ENCODE measurements around the gene PCDHGA11. TPM values are rescaled to one million over a fixed set of nuclear protein-coding genes. Genes with fewer than 3 reads are reported as not detected.
"Not testable (repeated sequence)": the region's sequence is repeated elsewhere in the genome, so short reads cannot be mapped to it uniquely, and the experiment has no call there.

Gene PCDHGA11
- polyA plus RNA-seq, 1 experiment, result 7.7 TPM

DNA sequence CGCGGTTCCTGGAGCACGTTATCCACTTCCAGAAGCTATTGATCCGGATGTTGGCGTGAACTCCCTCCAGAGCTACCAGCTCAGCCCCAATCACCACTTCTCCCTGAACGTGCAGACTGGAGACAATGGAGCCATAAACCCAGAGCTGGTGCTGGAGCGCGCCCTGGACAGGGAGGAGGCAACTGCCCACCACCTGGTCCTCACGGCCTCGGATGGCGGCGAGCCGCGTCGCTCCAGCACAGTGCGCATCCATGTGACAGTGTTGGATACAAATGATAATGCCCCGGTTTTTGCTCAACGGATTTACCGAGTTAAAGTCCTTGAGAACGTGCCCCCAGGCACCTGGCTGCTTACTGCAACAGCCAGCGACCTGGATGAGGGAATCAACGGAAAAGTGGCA lies 17.5 kb upstream of the PCDHGA11 start:
- Histone ChIP-seq H3K9me3 (ENCODE audit: control insufficient read depth, insufficient read depth, low read length) (peaks cover 66% of the 10 kb centered on the region), H3K4me3 (ENCODE audit: low read depth, low read length) (peak overlapping the region; percentile 45), H3K27me3 (ENCODE audit: control insufficient read depth, insufficient read depth, low read length) (no peaks in the 10 kb centered on the region), H3K27ac (ENCODE audit: low read depth, low read length) (no peak overlapping the region)
- POLR2A ChIA-PET, result interaction anchor here (1.1 kb wide), 1 partner anchor 161 kb away, joined by 4 read pairs; no protein-coding TSS in a partner anchor
- TF ChIP-seq, protein P1, sequence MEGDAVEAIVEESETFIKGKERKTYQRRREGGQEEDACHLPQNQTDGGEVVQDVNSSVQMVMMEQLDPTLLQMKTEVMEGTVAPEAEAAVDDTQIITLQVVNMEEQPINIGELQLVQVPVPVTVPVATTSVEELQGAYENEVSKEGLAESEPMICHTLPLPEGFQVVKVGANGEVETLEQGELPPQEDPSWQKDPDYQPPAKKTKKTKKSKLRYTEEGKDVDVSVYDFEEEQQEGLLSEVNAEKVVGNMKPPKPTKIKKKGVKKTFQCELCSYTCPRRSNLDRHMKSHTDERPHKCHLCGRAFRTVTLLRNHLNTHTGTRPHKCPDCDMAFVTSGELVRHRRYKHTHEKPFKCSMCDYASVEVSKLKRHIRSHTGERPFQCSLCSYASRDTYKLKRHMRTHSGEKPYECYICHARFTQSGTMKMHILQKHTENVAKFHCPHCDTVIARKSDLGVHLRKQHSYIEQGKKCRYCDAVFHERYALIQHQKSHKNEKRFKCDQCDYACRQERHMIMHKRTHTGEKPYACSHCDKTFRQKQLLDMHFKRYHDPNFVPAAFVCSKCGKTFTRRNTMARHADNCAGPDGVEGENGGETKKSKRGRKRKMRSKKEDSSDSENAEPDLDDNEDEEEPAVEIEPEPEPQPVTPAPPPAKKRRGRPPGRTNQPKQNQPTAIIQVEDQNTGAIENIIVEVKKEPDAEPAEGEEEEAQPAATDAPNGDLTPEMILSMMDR (IDR thresholded peaks at IDR 0.05; ENCODE audit: low read depth, low read length), result no peak
- CTCF ChIA-PET, result interaction anchor here (0.9 to 2.0 kb wide), 5 partner anchors 14 to 164 kb away, joined by 3 to 18 read pairs (median 10); partner anchors contain the start of gene PCDHGB7
- no peak for DNase-seq (ENCODE audit: low read depth, low spot score)

DNA sequence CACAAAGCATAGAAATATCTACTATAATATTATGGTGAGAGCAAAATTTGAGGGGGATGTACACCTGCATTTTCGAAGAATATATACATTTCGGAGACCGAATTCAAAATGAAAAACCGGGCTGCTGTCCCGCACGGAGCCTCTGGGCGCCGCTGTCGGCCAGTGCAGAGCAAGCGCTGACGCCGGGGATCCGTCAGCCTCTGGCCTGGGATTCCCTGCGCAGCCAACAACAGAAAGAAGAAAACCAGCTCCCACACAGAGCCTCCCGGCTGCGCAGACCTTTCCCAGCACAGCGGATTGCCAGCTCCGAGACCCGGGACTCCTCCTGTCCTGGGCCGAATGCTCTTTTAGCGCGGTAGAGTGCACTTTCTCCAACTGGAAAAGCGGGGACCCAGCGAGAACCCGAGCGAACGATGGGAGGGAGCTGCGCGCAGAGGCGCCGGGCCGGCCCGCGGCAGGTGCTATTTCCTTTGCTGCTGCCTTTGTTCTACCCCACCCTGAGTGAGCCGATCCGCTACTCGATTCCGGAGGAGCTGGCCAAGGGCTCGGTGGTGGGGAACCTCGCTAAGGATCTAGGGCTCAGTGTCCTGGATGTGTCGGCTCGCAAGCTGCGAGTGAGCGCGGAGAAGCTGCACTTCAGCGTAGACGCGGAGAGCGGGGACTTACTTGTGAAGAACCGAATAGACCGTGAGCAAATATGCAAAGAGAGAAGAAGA lies 12.9 kb upstream of the PCDHGA11 start, which contains the start of gene PCDHGB6:
TSS of gene PCDHGB6 (plus strand) at position 232 of the 716 bp plus-strand sequence. CDS start at position 414, 182 bp downstream.
- CTCF ChIA-PET, result interaction anchor here (0.9 to 4.7 kb wide), 7 partner anchors 9 to 159 kb away, joined by 3 to 54 read pairs (median 4); partner anchors contain the start of genes PCDHGB3 and PCDHGB7
- H3K27ac ChIP-seq (ENCODE audit: low read depth, low read length); DNase-seq (ENCODE audit: low read depth, low spot score); H3K27me3 ChIP-seq (ENCODE audit: control insufficient read depth, insufficient read depth, low read length); POLR2A ChIA-PET: not testable (repeated sequence)
- Histone ChIP-seq H3K4me3 (ENCODE audit: low read depth, low read length) (peak within 1 kb of the TSS; percentile 35), H3K9me3 (ENCODE audit: control insufficient read depth, insufficient read depth, low read length) (peaks cover 63% of the 10 kb centered on the region)
- TF ChIP-seq, protein P1 (IDR thresholded peaks at IDR 0.05; ENCODE audit: low read depth, low read length), result peak; percentile 51

DNA sequence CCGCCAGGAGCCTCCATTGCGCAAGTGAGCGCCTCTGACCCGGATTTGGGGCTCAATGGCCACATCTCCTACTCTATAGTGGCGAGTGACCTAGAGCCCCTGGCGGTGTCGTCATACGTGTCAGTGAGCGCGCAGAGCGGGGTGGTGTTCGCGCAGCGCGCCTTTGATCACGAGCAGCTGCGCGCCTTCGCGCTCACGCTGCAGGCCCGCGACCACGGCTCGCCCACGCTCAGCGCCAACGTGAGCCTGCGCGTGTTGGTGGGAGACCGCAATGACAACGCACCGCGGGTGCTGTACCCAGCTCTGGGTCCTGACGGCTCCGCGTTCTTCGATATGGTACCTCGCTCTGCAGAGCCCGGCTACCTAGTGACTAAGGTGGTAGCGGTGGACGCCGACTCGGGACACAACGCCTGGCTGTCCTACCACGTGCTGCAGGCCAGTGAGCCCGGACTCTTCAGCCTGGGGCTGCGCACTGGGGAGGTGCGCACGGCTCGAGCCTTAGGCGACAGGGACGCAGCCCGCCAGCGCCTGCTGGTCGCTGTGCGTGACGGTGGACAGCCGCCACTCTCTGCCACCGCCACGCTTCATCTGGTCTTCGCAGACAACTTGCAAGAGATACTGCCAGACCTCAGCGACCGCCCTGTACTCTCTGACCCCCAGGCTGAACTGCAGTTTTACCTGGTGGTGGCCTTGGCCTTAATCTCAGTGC lies 11.1 kb upstream of the PCDHGA11 start:
- CTCF ChIA-PET, result interaction anchor here (0.7 to 5.0 kb wide), 2 partner anchors 11 to 149 kb away, joined by 5 to 178 read pairs; partner anchors contain the start of gene PCDHGA11
- H3K27ac ChIP-seq (ENCODE audit: low read depth, low read length), result no peak overlapping the region
- peaks cover 63% of the 10 kb centered on the region for H3K9me3 ChIP-seq (ENCODE audit: control insufficient read depth, insufficient read depth, low read length)
- DNase-seq (ENCODE audit: low read depth, low spot score), result no peak
- no peaks in the 10 kb centered on the region for H3K27me3 ChIP-seq (ENCODE audit: control insufficient read depth, insufficient read depth, low read length)
- TF ChIP-seq, protein P1 (IDR thresholded peaks at IDR 0.05; ENCODE audit: low read depth, low read length), result no peak
- POLR2A ChIA-PET, result no interaction called here
- no peak overlapping the region for H3K4me3 ChIP-seq (ENCODE audit: low read depth, low read length)

DNA sequence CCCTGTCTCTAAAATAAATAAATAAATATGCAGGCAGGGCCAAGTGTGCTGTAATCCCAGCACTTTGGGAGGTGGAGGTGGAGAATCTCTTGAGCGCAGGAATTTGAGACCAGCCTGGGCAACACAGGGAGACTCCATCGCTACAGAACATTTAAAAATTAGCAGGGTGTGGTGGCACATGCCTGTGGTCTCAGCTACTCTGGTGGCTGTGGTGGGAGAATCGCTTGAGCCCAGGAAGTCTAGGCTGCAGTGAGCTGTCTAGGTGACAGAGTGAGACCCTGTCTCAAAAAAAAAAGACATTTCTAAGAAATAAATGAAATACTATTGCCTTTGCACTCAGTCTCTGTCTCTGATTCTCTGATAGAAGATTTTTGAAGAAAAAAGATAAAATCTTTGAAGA lies 9.3 kb upstream of the PCDHGA11 start:
- DNase-seq (ENCODE audit: low read depth, low spot score), result no peak
- peaks cover 58% of the 10 kb centered on the region for H3K9me3 ChIP-seq (ENCODE audit: control insufficient read depth, insufficient read depth, low read length)

More for the DNA sequence above, 9.3 kb upstream of the PCDHGA11 start:
- ChIA-PET POLR2A (interaction anchor here (0.7 kb wide), 1 partner anchor 698 kb away, joined by 3 read pairs; no protein-coding TSS in a partner anchor), CTCF (interaction anchor here (0.6 to 5.0 kb wide), 5 partner anchors 22 to 152 kb away, joined by 4 to 178 read pairs (median 9); partner anchors contain the start of genes PCDHGA1 and PCDHGB3)
- TF ChIP-seq, protein P1 (IDR thresholded peaks at IDR 0.05; ENCODE audit: low read depth, low read length), result no peak
- Histone ChIP-seq H3K27ac (ENCODE audit: low read depth, low read length) (no peak overlapping the region), H3K27me3 (ENCODE audit: control insufficient read depth, insufficient read depth, low read length) (no peaks in the 10 kb centered on the region), H3K4me3 (ENCODE audit: low read depth, low read length) (no peak overlapping the region)
